Activated CD4-positive, alpha-beta T cell treated with anti-CD3 and anti-CD28 coated beads for 48 hours (primary cell): ENCODE measurements around the gene LENG9.
A peak's percentile ranks its signal among the peaks of the same experiment; 100 is the strongest.
"Not testable (repeated sequence)": the region's sequence is repeated elsewhere in the genome, so short reads cannot be mapped to it uniquely, and the experiment has no call there.

Experiments
- DNase-seq: peaks from one replicate; pipeline ENCODE4 v3.0.0-alpha.2; 2020

The LENG9 gene

GRCh38 chr19:54463531-54464043, at the start of gene LENG9:
Gene LENG9 (minus strand): TSS chr19:54463778. CDS start chr19:54463526, 252 bp downstream.
- peak; percentile 99 for DNase-seq

- DNase-seq, result not testable (repeated sequence)
Observed at GRCh38 chr19:54509200-54509940, 45.8 kb upstream of the LENG9 start.

DNA sequence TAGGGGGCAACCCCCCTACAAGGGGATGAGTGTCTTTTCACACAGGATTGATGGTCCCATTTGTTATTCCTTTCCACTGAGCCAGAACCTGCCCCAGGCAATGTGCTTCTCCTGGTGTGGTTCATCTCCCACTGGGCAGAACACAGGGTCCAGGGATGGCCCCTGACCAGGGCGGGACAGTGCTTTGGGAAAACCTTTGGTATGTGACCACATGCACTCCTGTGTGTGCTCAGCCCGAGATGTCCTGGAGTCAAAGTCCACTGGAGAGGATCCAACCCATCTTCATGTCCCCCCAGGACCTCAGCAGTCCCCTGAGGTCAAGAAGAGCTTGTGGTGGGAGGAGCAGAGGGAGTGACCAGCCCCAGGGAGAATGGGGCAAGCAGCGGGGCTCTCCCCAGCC, 44.9 kb upstream of the LENG9 start:
- DNase-seq, result not testable (repeated sequence)

DNA sequence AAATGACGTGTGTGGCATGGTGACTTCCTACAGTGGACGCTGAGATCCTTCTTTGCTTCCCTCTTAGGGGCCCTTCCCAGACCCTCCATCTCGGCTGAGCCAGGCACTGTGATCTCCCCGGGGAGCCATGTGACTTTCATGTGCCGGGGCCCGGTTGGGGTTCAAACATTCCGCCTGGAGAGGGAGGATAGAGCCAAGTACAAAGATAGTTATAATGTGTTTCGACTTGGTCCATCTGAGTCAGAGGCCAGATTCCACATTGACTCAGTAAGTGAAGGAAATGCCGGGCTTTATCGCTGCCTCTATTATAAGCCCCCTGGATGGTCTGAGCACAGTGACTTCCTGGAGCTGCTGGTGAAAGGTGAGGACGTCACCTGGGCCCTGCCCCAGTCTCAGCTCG, 44.2 kb upstream of the LENG9 start:
- no peak for DNase-seq

DNA sequence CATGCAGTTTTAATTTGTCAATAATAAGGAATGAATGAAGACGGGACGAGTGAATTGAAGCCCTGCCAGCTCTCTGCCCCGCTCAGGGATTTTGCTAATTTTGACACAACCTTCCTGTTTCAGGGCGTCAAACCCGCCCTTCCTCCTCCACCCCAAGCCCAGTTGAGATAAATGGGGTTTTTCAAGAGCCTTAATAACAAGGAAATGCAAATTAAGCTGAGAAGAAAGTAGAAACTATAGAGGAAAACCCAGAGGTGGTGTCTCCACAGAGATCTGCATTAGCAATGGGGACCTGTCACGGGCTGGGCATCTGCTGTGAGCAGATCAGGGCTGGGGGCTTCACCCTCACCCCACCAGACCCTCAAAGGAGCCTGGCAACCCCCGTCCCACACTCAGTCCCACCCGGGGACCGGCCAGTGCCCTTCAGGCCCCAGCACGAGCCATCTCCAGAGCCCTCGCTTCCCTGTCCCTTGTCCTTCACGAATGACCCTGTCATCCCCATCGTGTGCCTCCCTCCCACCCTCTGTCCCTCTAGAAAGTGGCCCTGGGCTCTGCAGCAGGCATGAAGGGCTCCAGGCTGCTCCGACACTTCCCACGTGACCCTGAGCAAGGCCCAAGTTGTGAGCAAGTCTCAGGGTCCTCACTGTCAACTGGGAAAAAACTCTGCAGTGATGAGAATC, 43.6 kb upstream of the LENG9 start:
- DNase-seq, result not testable (repeated sequence)

- no peak for DNase-seq
Observed at GRCh38 chr19:54506079-54506478, 42.5 kb upstream of the LENG9 start.

DNA sequence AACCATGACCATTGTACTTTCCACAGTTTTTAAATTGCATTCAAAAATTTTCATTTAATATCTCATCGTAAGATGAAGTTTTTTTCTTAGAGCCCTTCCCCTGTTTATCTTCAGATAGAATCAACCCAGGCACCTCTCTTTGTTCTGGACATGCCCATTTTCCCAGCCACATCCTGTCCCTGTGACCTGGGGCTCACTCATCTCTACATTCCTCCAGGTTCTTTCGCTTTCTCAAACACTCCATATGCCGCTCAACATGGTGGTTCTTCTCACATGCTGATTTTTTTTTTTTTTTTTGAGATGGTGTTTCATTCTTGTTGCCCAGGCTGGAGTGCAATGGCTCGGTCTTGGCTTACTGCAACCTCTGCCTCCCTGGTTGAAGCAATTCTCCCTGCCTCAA, 42.0 kb upstream of the LENG9 start:
- DNase-seq, result not testable (repeated sequence)

- peak; percentile 26 for DNase-seq
Observed at GRCh38 chr19:54502518-54503048, 39.0 kb upstream of the LENG9 start, which contains the start of gene LAIR2. Gene LAIR2 (plus strand): TSS chr19:54502831. CDS start chr19:54502919, 88 bp downstream.

DNA sequence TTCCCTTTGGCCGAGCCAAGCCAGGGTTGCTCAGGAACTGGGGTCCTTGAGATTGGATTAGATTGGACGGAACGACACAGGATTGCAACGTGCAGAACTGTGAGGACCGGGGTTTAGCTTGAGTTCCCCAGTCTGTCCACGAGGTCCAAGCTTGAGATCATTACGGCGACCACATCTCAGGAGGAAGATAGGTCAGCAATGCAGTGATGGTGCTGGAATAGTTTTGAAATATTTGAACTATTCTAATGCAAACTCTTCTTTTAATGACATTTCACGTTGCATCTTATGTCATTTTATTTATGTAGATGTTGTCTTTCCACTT, 34.8 kb upstream of the LENG9 start:
- DNase-seq, result not testable (repeated sequence)

GRCh38 chr19:54497747-54498450, 34.3 kb upstream of the LENG9 start:
- peak; percentile 15 for DNase-seq

GRCh38 chr19:54495284-54495683, 31.7 kb upstream of the LENG9 start:
- DNase-seq, result not testable (repeated sequence)

GRCh38 chr19:54493967-54494585, 30.5 kb upstream of the LENG9 start:
- DNase-seq, result no peak

- not testable (repeated sequence) for DNase-seq
Observed at GRCh38 chr19:54493056-54493455, 29.5 kb upstream of the LENG9 start.

DNA sequence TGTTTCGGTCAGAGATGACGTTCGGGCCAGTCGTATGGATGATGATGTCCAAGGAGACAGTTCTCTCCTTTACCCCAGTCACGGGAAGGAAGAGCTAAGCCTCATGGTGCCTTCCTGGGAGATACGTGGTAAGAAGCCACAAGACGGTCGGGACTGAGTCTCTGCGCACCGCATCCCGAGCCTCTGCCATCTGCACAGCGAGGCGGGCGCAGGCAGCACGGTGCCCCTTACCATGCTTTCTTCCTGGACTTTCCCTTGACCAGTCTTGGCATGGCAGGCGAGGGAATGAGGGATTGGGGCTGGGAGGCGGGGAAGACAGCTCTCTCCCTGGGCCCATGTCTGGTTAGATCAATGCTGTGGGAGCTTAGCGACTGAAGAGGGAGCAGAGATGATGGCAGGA, 29.0 kb upstream of the LENG9 start:
- no peak for DNase-seq

GRCh38 chr19:54489766-54490165, 26.2 kb upstream of the LENG9 start:
- no peak for DNase-seq

GRCh38 chr19:54489341-54489740, 25.8 kb upstream of the LENG9 start:
- DNase-seq, result no peak

DNA sequence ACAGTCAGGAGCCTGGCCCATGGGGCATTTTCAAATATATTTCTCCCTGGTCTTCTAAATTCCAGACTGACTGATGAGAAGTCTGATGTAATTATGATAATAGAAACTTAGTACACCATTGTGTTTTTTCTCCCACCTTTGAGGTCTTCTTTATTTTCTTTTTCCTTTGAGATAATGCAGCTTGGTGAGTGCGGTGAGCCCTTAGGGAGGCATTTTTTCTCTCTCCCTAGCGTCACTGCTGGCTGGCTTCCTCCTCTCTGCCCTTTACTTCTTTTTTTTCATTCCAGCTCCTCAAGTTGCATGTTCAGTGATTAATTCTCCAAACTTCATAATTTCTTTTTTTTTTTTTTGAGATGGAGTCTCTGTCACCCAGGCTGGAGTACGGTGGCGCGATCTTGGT, 22.3 kb upstream of the LENG9 start:
- no peak for DNase-seq

DNA sequence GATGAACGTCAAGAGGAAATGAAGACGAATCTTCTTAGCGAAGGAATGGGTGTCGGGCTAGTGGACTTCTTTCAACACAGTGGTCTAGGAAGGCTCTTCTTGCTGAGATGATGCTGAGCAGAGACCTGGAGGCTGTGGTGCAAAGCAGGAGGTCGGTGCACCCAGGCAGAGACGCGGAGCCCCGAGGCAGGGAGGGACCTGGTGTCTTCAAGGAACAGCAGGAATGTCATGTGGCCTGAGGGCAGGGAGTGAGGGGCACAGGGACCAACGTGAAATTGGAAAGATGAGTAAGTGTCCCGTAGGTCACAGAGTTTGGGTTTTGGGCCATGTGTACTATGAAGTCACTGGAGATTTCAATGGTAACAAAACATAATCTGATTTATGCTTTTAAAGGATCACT, 20.9 kb upstream of the LENG9 start:
- no peak for DNase-seq

DNA sequence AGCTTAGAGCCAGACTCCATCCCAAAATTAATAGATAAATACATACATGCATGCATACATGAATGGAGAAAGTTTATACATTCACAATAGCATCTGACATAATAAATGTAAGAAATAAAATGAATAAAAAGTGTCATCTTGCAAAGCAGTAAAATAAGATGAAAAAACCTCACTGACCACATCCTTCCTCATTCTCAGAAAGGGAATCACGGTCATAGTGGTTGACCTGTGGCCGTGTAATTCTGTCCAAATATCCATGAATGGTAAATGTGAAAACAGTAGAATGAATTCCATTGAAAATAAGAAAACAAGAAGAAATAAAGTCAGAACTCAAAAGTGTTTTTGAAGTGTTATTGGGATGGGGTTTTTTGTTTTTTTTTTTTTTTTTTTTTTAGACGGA, 19.3 kb upstream of the LENG9 start:
- DNase-seq, result no peak

DNA sequence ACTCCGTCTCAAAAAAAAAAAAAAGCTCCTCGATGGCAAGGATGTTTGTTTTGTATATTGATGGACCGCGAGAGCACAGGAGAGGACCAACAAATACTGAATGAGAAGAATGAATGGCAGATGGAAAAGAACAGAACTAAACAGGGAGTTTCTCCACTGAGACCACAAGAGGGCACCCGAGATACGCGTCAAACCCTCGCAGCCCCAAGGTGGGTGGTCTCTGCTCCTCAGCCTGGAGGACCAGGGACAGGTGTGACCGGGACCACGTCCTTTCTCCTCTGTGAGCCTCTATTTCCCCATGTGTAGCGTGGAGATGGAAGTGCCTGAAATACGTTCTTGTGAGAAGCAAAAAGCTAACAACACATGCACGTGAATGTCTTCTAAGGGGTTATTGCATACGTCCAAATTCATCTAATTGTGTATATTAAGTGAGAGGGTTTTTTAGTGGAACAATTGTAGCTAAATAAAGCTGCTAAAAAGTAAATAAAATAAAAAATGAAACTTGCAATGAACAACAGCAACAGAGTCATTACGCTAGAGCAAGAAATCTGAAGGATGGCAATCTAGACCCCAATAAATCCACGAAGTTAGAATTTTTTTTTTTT, 17.9 kb upstream of the LENG9 start:
- peak; percentile 47 for DNase-seq

- DNase-seq, result no peak
Observed at GRCh38 chr19:54480051-54480450, 16.5 kb upstream of the LENG9 start.

DNA sequence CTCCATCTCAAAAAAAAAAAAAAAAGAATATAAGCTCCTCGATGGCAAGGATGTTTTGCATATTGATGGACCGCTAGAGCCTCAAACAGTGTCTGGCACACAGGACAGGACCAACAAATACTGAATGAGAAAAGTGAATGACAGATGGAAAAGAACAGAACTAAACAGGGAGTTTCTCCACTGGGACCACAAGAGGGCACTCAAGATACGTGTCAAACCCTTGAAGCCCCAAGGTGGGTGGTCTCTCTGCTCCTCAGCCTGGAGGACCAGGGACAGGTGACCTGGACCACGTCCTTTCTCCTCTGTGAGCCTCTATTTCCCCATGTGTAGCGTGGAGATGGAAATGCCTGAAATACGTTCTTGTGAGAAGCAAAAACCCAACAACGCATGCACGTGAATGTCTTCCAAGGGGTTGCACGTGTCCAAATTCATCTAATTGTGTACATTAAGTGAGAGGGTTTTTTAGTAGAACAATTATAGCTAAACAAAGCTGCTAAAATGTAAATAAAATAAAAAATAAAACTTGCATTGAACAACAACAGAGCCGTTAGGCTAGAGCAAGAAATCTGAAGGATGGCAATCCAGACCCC, 15.2 kb upstream of the LENG9 start:
- peak; percentile 41 for DNase-seq
